ENCODE results near the gene BLID.

The BLID gene

GRCh38 chr11:122100756-122101080 lies 15.3 kb downstream of the BLID start:
- no peak for TF ChIP-seq CTCF (IDR thresholded peaks at IDR 0.05; ENCODE audit: low read depth, low read length, missing control alignments)
- no peak overlapping the region for H3K4me3 ChIP-seq (ENCODE audit: low read depth, low read length)
- DNase-seq (ENCODE audit: low read depth): no peak

DNA sequence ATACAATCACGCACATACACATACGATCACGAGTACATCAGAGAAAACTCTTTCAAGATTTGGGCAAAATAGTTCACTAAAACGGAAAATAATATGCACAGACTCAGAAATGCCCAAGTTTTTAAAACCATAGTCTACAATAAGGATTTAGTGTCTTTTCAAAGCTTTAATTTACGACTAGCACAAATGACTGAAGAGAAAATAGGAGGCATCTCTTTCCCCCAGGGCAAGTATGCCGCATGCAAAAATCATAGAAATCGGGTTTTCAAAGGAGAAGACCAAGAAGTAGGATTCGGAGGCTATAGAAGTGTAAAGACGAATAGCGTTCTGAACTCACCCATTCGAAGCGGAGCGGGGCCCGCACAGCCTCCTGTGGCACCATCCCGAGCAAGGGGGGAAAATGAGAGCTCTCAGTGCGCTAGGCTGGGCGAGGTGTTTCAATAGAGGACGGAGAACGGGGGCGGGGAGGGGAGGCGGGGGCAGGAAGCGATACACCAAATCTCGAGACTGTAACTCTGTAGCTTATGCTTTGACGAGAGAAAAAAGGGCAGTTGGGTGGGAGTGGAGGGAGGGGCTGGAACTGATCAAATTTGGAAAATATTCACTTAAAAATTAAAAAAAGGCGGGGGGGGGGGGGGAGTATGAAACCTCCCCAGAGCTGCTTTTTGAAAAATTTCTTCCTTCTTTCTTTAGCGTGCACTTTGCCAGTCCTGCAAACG lies 15.8 kb downstream of the BLID start:
- no peak for DNase-seq (ENCODE audit: low read depth)
- no peak overlapping the region for H3K4me3 ChIP-seq (ENCODE audit: low read depth, low read length)
- no peak for TF ChIP-seq CTCF (IDR thresholded peaks at IDR 0.05; ENCODE audit: low read depth, low read length, missing control alignments)

DNA sequence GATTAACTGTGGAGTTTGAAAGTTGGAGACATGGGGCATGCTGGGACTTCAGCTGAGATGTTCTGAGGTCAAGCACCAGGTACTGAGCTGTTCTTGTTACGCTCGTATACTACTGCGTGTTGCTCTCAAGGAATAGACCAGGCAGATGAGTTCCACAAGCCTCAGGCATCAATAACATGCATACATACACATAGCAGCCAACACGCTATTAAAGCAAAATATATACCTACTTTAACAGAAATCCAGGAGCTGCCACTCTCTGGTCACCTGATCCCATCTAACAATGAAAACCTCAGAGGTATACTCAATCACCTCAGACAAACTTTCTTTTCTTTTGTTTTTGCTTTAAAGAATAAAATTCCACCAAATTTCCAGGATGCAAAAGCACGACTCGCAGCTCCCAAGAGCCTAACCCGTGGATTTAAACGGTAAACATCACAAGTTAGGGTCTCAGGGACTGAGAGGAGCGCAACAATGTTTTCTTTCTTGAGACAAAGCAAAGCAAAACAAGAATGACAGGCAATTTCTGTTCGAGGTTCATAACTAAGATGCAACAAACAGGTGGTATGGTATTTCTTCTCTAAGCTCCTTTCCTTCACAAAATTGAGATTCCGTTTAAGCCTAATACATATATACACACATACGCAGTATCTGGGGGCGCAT lies 16.5 kb downstream of the BLID start:
- no peak overlapping the region for H3K4me3 ChIP-seq (ENCODE audit: low read depth, low read length)
- no peak for DNase-seq (ENCODE audit: low read depth)
- TF ChIP-seq CTCF (IDR thresholded peaks at IDR 0.05; ENCODE audit: low read depth, low read length, missing control alignments): no peak

GRCh38 chr11:122098261-122098980 lies 17.6 kb downstream of the BLID start:
- H3K4me3 ChIP-seq (ENCODE audit: low read depth, low read length): no peak overlapping the region
- DNase-seq (ENCODE audit: low read depth): no peak
- no peak for TF ChIP-seq CTCF (IDR thresholded peaks at IDR 0.05; ENCODE audit: low read depth, low read length, missing control alignments)

DNA sequence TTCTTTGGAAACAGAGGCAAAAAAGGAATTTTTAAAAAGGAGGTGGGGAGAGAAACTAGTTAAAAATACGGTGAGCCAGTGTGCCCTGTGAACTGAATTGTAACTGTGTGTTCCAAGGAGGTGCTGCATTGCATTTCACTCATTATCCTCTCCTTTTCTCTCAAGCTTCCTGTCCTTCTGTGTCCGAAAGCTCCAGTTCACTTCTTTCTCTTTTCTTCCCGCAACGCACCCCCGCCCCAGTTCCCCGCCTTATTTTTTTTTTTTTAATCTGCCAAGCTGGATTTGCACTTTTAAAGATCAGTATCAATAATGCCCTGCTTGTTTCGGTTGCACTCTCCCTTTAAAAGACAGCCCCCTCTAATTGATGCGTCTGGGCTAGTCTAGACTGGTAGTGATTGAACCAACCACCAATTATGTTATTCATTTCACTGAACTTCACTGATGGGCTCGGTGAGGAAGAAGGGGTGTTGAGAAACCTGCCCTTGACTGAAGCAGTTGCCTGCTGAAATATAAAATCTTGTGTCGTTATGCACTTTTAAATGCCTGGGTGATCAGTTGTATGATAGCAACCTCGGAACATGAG lies 18.5 kb downstream of the BLID start:
- H3K4me3 ChIP-seq (ENCODE audit: low read depth, low read length): no peak overlapping the region
- no peak for DNase-seq (ENCODE audit: low read depth)
- TF ChIP-seq CTCF (IDR thresholded peaks at IDR 0.05; ENCODE audit: low read depth, low read length, missing control alignments): no peak

DNA sequence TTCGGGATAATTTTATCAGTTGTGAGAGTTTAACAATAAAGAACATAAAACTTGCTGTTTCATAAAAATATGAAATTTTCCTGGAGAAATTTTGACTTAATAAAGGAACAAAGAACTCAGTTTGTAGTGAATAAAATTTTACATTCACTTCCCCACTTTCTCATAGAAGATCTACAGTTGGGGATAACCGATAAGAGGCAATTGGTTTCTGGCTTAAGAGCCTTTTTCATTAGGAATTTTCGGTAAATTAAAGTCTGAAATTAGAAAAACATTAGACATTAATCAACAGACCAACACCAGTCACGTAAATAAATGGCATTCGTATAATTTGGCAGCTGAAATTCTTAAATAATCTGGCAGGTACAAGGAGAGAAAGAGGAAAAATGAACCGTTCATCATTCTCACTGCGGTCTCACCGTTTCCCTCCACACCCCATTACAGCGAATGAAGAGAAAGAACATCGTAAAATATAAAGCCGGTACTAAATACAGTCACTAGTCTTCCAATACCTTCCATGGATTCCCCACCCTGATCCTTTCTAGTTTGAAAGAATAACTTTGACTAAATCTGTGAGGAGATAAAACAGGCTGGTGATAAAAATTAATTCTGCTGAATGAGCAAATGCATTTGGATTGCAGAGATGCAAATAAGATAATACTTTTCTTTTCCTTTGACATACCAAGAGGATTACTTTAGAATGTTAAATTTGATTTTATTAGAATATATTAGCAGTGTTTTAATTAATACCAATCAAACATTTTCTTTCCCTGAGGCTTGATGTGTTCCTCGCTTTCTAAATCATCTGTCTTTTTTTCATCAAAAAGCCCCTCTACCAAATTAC lies 19.5 kb downstream of the BLID start:
- no peak for DNase-seq (ENCODE audit: low read depth)
- no peak for TF ChIP-seq CTCF (IDR thresholded peaks at IDR 0.05; ENCODE audit: low read depth, low read length, missing control alignments)
- no peak overlapping the region for H3K4me3 ChIP-seq (ENCODE audit: low read depth, low read length)
